GM19324 (cell line): ENCODE measurements around the gene TRMT44.

ENCODE experiments used
- ATAC-seq: cut with Tn5 transposase; IDR thresholded peaks from one replicate; pipeline ENCODE4 v1.9.1; 2021; ENCODE audit warnings: mild to moderate bottlenecking, moderate library complexity; ENCODE audit not compliant: unreplicated experiment, low FRiP score

The TRMT44 gene

GRCh38 chr4:8463811-8464210, 23.2 kb downstream of the TRMT44 start:
- ATAC-seq: no peak

DNA sequence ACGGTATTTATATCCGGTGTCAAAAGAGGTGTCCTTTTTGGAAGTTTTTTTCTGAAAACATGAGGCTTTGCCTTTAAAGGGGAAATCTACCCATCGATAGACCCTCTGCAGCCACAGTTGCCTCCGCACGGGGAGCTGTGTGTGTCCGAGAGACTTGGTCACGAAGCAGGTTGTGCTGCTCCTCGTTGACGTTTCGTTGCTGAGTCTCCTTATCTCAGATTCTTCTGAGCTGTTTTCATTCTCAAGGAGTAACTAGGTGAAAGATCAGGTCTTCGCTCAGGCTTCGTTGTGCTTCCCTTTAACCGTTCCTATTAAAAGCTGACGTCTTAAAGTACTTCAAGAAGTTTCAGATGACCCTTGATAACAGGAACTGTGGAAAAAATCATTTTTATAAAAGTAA, 23.8 kb downstream of the TRMT44 start:
- ATAC-seq: no peak

- no peak for ATAC-seq
Observed at GRCh38 chr4:8465615-8466611, 25.3 kb downstream of the TRMT44 start.

GRCh38 chr4:8467016-8467415, 26.4 kb downstream of the TRMT44 start:
- no peak for ATAC-seq

- peak; percentile 69 for ATAC-seq
Observed at GRCh38 chr4:8468746-8469535, 28.4 kb downstream of the TRMT44 start.

DNA sequence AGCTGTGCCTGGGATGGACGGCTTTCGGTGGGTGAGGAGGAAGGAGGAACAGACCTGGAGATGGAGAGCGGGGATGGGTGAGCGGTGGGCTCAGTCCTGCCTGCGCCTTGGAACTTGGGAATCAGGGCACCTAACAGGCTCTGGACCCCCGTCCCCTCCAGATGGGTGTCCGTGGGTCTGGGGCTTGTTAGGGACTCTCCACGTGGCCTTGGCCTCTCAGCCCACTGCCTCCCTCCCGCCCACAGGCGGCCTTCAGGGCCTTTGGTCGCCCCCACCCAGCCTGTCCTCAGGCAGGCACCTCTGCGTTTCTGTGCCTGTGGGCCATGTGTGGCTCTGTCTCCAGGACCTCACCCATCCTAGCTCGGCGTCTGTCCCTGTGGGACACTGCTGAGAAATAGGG, 29.0 kb downstream of the TRMT44 start:
- no peak for ATAC-seq

DNA sequence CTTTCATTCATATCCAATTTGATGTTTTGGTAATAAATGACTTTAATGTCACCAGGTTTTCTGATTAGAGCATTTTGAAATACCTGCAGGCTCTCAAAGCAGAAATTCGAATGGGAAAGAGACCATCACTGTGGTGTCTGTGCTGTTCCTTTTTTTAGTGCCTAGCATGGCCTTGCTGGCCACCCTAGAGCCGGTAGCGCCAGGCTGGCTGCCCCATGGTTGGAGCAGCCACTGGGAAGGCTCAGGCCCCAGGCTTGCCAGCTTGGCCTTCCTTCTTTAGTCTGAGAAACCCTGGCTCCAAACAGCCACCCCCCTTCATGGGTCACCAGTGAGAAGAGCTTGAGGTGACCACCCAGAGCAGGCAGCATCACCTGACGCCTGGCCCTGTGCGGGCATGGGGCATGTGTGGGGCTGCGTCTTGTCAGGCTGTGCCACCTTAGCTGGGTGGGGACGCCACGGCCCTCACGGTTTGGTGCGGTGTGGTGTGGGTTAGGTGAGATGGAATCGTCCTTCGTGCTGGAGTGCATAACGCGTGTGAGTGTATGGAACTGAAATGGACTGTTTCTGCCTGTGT, 30.0 kb downstream of the TRMT44 start:
- no peak for ATAC-seq

- no peak for ATAC-seq
Observed at GRCh38 chr4:8471211-8471875, 30.8 kb downstream of the TRMT44 start.

DNA sequence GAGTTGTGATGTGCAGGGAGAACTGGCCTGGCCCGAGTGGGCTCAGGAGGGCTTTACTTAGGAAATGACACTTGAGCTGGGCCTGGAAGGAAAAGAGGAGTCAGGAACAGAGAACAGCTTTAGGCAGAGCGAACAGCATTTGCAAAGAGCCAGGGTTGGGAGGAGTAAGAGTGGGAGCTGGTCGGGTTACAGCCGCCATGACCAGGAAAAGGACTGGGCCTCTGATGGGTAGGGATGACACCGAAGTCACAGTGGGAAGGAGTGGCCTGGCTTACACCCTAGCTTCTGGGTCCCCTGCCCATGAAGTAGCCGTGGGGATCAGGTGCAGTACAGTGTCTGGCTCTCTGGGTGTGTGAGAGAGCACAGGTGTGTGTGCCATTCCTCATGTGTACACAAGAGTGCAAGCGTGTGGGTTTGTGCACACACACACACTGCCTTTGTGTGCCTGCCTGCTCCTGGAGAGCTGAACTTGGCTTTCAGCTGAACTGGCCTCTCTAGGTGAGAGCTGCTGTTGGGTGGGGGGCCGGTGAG, 31.6 kb downstream of the TRMT44 start:
- ATAC-seq: no peak

GRCh38 chr4:8472689-8473197, 32.2 kb downstream of the TRMT44 start:
- no peak for ATAC-seq

GRCh38 chr4:8473198-8473919, 32.8 kb downstream of the TRMT44 start:
- ATAC-seq: no peak

DNA sequence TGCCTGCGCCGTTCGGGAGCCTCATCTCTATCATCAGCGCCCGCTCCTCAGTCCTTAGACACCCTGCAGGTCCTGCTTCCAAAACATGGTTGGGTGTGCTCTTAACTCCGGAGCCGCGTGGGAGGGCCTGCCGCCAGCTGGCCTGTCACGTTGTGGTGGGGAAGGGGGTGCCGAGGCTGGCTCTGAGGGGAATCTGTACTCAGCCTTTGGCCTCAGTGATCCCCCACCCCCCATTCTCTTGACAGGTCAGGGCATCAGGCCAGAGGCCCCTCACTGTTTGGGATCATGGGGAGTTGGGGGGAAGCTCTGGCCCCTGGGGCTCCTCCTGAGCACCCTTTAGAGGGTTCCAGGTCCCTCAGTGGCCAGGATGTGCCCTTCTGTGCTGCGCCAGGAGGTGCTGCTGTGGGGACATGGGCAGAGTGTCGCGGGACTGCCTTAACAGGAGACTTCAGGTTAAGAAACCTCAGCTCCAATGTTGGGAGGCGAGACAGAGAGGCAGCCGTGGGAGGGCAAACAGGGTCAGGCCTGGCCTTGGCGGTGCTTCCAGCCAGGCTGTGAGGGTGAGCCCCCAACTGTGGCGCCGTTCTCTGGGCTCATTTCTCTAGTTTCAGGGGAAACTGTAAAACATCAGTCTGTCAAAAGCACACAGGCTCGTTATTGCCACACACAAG, 33.5 kb downstream of the TRMT44 start:
- no peak for ATAC-seq

DNA sequence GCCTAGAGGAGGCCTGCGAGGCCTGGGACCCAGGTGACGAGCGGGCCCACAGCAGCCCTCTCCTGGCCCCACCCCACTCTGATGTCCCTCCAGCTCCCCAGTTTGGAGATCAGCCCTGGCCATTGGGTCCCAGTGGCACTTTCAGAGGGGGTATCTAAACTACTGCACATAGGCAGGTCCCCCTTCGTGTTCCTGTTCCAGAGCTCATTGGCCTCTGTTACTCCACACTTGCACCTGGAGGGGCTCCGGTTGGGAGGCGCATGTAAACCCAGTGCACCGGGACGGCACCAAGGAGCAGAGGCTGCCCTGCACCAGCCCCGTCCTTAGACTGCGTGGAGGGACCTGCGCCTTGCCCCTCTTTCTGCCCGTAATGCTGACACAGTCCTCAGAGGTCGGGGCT, 34.3 kb downstream of the TRMT44 start:
- ATAC-seq: no peak

DNA sequence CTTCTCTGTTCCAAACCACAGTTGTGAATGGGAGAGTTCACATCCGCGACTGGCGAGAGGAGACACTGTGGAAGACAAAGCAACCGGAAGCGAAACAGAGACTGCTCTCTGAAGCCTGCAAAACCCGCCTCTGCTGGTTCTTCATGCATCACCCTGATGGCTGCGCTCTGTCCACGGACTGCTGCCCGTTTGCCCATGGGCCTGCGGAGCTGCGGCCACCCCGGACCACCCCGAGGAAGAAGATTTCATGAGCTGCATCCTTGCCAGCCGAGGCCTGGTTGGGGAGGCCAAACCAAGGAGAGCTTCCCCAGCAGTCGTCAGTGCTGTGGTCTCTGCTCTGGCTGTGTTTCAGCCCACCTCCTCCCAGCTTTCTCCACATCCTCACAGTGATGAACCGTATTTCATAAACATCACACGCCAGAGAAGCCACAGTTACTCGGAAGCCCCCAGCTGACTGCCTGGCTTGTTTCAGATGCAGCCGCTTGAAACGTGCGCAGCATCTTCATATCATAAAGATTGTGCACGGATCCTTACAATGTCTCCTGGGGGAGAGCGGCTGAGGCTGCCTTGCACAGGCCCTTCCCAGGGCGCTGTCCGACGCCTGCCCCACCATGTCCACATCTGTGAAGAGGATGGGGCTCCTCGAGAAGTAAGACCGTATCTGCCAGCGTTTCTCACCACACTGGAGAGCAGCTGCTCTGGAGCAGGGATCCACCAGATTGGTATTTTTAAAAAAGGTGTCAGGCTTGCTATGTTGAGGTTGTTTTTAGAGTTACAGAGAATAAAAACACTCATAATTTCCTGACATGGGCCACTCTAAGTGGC, 35.4 kb downstream of the TRMT44 start:
- no peak for ATAC-seq

- ATAC-seq: no peak
Observed at GRCh38 chr4:8477095-8477635, 36.6 kb downstream of the TRMT44 start.

DNA sequence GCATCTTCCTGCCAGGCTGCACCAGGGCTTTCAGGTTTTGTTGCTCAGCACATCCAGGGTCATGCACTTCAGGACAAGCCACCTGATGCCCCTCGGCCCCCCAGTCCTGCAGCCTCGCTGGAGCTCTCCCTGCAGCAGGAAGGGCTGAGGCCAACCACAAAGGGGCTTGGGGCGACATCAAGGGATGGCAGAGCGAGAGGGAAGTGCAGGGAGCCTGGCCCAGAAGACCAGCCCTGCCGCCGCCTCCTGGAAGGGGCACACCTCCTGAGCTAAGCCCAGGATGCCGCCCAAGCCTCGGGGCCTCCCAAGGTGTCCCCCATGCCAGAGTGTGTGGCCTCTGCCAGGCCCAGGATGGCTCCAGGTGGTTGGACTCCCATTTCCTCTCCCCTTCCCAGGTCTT, 37.1 kb downstream of the TRMT44 start:
- ATAC-seq: no peak

DNA sequence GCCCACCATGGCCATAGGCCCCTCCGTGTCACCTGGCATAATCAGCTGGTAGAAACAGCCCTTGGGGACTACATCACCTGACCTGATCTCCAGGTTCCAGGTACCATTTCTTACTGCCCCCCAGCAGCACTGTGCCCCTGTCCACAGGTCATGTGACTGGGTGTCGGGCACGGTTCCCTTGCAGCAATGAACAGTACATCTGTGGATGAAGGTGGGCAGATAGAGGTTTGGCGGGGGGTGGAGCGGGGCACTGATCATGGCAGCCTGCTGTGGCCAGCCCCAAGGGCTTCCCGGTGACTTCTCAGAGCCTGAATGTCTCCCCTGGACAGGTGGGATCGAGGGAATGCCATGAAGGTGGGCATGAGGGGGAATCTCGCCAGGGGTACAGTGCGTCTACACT, 37.8 kb downstream of the TRMT44 start:
- ATAC-seq: no peak
